ENCODE measurements around the gene CD80. TPM values are rescaled to one million over a fixed set of nuclear protein-coding genes. Genes with fewer than 3 reads are reported as not detected.

Gene CD80
- total RNA-seq, 2 donors from 2014 or later = 0.10 to 0.21 TPM

GRCh38 chr3:119514637-119515036 lies 44.8 kb downstream of the CD80 start:
- no peak for ATAC-seq
- no peak for DNase-seq
- intact Hi-C loops (cut with DNase I) = no loop called here

DNA sequence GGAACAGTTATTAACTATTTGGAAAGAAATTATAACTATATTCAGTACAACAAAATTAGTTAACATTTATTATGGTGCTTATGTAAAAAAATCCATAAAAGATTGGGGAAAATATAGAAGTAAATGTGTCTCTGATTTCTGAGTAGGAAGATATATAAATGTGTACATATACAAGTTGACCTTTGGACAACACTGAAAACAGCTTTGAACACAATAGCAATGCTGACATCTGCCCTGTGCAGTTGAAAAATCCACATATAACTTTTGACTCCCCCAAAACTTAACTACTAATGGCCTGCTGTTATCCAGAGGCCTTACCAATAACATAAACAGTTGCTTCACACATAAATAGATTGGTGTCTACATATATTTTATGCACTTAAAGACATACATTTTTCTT lies 48.7 kb downstream of the CD80 start:
- no peak for ATAC-seq
- intact Hi-C loops (cut with DNase I) = no loop called here
- DNase-seq = no peak

- no peak for DNase-seq
- ATAC-seq = no peak
- intact Hi-C loops (cut with DNase I) = no loop called here
Measured at GRCh38 chr3:119508172-119508845, 51.1 kb downstream of the CD80 start.

GRCh38 chr3:119507404-119507803 lies 52.0 kb downstream of the CD80 start:
- no peak for DNase-seq
- intact Hi-C loops (cut with DNase I) = no loop called here
- ATAC-seq = no peak

- intact Hi-C loops (cut with DNase I) = no loop called here
- no peak for DNase-seq
- ATAC-seq = no peak
Measured at GRCh38 chr3:119506631-119507030, 52.8 kb downstream of the CD80 start.

GRCh38 chr3:119500901-119501300 lies 58.5 kb downstream of the CD80 start:
- intact Hi-C loops (cut with DNase I) = no loop called here
- ATAC-seq (no peak), DNase-seq (no peak)

DNA sequence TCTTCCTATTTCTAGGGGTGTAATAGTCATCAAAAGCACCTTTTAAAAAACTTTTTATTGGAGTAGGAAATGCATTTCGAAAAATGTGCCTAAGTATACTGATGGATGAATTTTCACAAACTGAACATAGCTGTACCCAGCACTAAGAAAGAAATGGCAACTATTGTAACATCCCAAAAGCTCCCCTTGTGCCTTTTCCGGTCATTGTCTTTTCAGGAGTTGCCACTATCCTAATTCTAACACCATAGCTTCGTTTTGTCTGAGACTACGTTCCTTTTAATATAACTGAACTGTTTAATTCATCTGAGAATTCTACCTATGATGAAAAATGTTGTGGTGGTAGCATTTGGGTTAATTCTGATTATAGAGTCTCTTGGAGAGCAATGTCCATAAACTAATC lies 59.1 kb downstream of the CD80 start:
- no peak for ATAC-seq
- intact Hi-C loops (cut with DNase I) = no loop called here
- no peak for DNase-seq

DNA sequence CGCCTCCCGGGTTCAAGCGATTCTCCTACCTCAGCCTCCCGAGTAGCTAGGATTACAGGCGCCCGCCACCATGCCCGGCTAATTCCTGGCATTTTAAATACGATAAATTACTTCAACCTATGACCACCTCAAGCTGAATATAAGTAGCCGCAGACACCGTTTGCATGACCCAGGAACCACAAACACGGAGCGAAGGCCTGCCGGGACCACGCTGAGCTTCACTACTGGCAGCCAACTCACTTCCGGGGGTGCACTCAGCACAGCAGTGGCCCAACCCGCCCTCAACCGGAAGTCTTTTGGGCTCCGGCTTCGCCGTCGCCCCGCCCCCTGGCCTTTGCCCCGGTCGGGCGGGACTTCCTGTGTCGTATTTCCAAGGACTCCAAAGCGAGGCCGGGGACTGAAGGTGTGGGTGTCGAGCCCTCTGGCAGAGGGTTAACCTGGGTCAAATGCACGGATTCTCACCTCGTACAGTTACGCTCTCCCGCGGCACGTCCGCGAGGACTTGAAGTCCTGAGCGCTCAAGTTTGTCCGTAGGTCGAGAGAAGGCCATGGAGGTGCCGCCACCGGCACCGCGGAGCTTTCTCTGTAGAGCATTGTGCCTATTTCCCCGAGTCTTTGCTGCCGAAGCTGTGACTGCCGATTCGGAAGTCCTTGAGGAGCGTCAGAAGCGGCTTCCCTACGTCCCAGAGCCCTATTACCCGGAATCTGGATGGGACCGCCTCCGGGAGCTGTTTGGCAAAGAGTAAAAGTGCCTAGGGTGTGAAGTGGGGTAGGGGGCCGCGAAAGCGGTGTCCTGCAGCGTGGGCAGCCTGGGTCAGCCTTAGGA lies 61.0 kb downstream of the CD80 start, which contains the start of gene TIMMDC1:
Gene TIMMDC1, plus strand, starts transcription at position 362 of the 826 bp plus-strand sequence. Its CDS starts 187 bp downstream, at position 549.
- intact Hi-C loops (cut with DNase I) = loop anchor here in 1 of 2 donors (5.0 kb wide), 1 partner anchor 179 kb away; the partner anchor contains the start of gene COX17
- peak; percentile 97 for DNase-seq
- peak; percentile 99 to 100 for ATAC-seq

DNA sequence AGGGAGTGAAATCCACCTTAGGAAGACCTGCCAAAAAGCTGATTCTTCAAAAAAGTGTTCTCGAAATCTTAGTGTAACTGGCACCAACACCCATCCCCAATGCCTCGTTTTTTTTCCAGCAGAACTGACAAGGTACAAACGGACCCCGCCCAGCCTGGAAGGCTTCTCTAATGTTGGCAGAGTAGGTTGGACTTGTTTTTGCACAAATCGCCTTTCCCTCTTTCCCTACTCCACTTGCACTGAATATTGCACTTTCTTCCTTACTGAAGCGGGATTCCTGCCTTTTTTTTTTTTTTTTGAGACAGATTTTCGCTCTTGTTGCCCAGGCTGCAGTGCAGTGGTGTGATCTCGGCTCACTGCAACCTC lies 61.6 kb downstream of the CD80 start:
- DNase-seq (peak; percentile 42), ATAC-seq (peak; percentile 5 to 29)
- intact Hi-C loops (cut with DNase I) = loop anchor here in 1 of 2 donors (5.0 kb wide), 1 partner anchor 179 kb away; the partner anchor contains the start of gene COX17

DNA sequence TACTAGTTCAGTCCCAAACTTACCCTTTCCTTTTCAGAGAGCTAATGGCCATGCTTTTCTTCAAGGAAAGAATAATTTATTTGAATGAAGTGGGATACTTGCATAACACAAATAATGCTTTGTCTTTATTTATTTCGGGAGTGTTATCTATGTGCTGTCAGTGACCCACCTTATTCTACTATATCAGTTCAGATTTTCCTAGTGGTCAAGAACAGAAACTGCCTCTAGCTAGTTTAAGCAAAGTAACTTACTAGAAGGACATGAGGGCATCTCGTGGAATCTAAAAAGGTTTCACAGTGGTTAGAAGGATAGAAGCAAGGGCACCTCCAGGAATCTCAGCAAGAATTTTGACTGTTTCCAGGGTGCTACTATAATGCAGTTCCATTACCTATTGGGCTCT lies 64.8 kb downstream of the CD80 start:
- DNase-seq = no peak
- intact Hi-C loops (cut with DNase I) = no loop called here
- ATAC-seq = no peak

DNA sequence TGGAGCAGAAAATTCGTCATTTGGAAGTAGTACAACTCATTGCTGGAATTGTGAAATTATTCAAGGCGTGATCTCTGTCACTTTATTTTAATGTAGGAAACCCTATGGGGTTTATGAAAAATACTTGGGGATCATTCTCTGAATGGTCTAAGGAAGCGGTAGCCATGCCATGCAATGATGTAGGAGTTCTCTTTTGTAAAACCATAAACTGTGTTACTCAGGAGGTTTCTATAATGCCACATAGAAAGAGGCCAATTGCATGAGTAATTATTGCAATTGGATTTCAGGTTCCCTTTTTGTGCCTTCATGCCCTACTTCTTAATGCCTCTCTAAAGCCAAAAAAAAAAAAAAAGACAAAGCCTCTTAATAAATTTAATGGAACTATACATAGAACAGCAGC lies 66.6 kb downstream of the CD80 start:
- ATAC-seq (no peak), DNase-seq (no peak)
- intact Hi-C loops (cut with DNase I) = no loop called here

DNA sequence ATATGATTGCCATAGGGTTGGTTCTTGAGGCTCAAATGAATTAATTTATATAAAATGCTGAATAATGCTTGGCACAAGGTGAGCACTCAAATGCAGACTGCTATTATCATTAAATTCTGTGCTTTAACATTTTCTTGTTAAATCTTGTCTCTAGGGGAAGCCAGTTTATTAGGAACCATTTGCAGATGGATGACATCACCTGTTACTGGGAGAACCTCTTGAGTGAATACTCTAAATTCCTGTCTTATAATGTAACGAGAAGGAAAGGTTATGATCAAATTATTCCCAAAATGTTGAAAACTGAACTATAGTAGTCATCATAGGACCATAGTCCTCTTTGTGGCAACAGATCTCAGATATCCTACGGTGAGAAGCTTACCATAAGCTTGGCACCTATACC lies 67.3 kb downstream of the CD80 start:
- DNase-seq (no peak), ATAC-seq (no peak)
- intact Hi-C loops (cut with DNase I) = no loop called here

- DNase-seq = no peak
Measured at GRCh38 chr3:119490153-119490552, 69.3 kb downstream of the CD80 start.

DNA sequence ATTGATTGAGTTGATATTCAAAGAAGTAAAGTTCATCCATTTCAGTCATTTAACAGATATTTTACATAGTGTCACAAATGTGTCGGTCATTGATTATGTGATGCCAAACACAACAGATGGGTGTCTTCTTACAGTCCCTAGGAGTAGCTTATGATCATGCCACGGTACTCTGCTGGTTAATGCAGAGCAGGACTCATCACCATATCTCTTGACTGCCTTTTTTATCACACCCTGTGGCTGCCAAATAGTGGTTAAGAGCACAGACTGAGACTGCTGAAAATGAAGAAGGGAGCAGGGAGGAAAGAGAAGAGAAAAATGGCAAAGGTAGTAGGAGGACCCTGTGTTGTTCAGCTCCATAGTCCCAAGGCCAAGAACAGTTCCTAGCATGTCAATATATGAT lies 73.9 kb downstream of the CD80 start:
- DNase-seq = no peak
- intact Hi-C loops (cut with DNase I) = no loop called here
- peak; percentile 59 to 72 for ATAC-seq

More at GRCh38 chr3:119490153-119490552, 69.3 kb downstream of the CD80 start:
- intact Hi-C loops (cut with DNase I) = no loop called here
- no peak for ATAC-seq

GRCh38 chr3:119483101-119483500 lies 76.3 kb downstream of the CD80 start:
- intact Hi-C loops (cut with DNase I) = no loop called here
- ATAC-seq = no peak
- no peak for DNase-seq

DNA sequence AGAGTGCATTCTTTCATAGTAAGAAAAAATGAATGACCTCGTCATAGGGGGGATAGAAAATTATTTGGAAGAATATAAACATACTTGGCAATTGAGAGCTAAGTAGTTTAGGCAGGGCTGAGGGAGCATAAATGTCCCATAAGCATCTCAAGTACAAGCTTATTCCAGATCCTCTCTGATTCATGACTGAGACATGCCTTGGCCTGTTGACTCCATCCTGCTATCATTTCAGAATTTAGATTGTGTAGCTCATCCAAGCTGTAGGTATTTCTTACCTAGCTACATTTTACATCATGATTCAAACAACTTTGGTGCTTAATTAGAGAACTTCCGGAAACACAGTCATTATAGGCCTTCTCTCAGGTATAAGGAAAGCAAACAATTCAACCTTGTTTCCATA lies 78.3 kb downstream of the CD80 start:
- ATAC-seq (no peak), DNase-seq (no peak)
- intact Hi-C loops (cut with DNase I) = no loop called here

Other genes with a start within 250 kb of the CD80 start
- gene TMEM39A, start 96.0 kb downstream of the CD80 start, total RNA-seq = 10 to 100 TPM; 27.0 to 40.5 TPM
- gene POGLUT1, start 90.7 kb downstream of the CD80 start, total RNA-seq = 10 to 100 TPM in 1 of 2 donors, 1 to 10 TPM in 1; 6.7 to 15.6 TPM
- gene TIMMDC1, start 61.1 kb downstream of the CD80 start, total RNA-seq = 100 to 1,000 TPM; 190 to 200 TPM
- gene ADPRH, start 19.9 kb upstream of the CD80 start, total RNA-seq = 10 to 100 TPM in 1 of 2 donors, 1 to 10 TPM in 1; 9.4 to 10.8 TPM
- 1 to 10 TPM; 1.5 to 8.7 TPM for gene PLA1A, start 38.3 kb upstream of the CD80 start, total RNA-seq
- gene POPDC2, start 101.0 kb upstream of the CD80 start, total RNA-seq = 100 to 1,000 TPM; 383 to 677 TPM
- 100 to 1,000 TPM; 101 to 120 TPM for gene COX17, start 117.8 kb upstream of the CD80 start, total RNA-seq
- under 1 TPM; 0.58 to 0.91 TPM for gene CFAP91, start 143.4 kb upstream of the CD80 start, total RNA-seq
- gene NR1I2, start 222.5 kb upstream of the CD80 start, total RNA-seq = under 1 TPM in 1 of 2 donors, not detected in 1; 0.09 TPM

Data from left cardiac atrium (tissue), 4 donors.